Spinal cord (tissue), 10 donors: ENCODE measurements around the gene DCTN2. TPM values are rescaled to one million over a fixed set of nuclear protein-coding genes. Genes with fewer than 3 reads are reported as not detected.
"Not testable (repeated sequence)": the region's sequence is repeated elsewhere in the genome, so short reads cannot be mapped to it uniquely, and the experiment has no call there.

Experiments used
- DNase-seq, 6 donors: peaks; one replicate each; pipeline versions ENCODE4 v3.0.0 to v3.0.0-alpha.2; 2013 to 2015; ENCODE audit warnings: low spot score in 6 of 6, low read depth in 4 of 6
- H3K27ac ChIP-seq: one replicate; pipeline ENCODE4 v1.5.1; 2013; ENCODE audit warnings: low read depth, low read length, control low read depth
- H3K27me3 ChIP-seq: one replicate; pipeline ENCODE4 v1.6.1; 2013; ENCODE audit warnings: low read length; ENCODE audit not compliant: control insufficient read depth, insufficient read depth
- H3K36me3 ChIP-seq: one replicate; pipeline ENCODE4 v1.6.1; 2013; ENCODE audit warnings: low read length; ENCODE audit not compliant: control insufficient read depth, insufficient read depth
- H3K4me1 ChIP-seq: one replicate; pipeline ENCODE4 v1.6.1; 2013; ENCODE audit warnings: low read length; ENCODE audit not compliant: control insufficient read depth, insufficient read depth
- H3K4me3 ChIP-seq: one replicate; pipeline ENCODE4 v1.5.1; 2013; ENCODE audit warnings: low read depth, low read length, control low read depth
- H3K9me3 ChIP-seq: one replicate; pipeline ENCODE4 v1.6.1; 2013; ENCODE audit warnings: low read length; ENCODE audit not compliant: control insufficient read depth, insufficient read depth
- WGBS: methylation state at CpG from one replicate; pipeline ENCODE4 v1.1.5; 2013; ENCODE audit warnings: missing lambda C conversion rate; ENCODE audit not compliant: insufficient coverage; 5-methylcytosine and 5-hydroxymethylcytosine counted together
- polyA plus RNA-seq, 2 donors: library from polyadenylated mRNA; unstranded; fragments of 120-200 nt; gene quantifications; one replicate each; pipeline ENCODE4 v1.2.1, GENCODE V29; 2013; ENCODE audit not compliant: insufficient read length in 2 of 2
- total RNA-seq, 2 donors: library from RNA; depleted of rRNA in 1 of 2; stranded (reverse); fragments of 120-200 nt in 1 of 2; fragments of >200 nt in 1 of 2; gene quantifications; one replicate each; pipeline versions ENCODE4 v1.2.3 to v1.2.4, GENCODE V29; 2013 to 2014
- donor health status: healthy.

DCTN2 gene
- total and polyA plus RNA-seq, 4 donors, result 125 to 246 (median 197) TPM

DNA sequence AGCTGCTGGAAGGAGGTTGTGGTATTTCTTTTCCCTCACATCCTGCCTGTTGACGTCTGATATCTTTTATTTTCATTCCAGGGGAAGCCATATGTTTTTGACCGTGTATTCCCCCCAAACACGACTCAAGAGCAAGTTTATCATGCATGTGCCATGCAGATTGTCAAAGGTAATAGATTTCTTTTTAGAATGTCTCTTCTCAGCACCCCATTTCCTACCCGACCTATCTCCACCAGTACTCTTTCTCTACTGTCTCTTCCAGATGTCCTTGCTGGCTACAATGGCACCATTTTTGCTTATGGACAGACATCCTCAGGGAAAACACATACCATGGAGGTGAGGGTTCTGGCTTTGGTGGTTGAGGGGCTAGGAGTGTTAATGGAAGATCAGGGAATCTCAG, 16.4 kb upstream of the DCTN2 start:
- H3K36me3 ChIP-seq, result peaks cover 46% of the 10 kb centered on the region
- no CpG with 5 or more reads among the region's 4 CpGs for WGBS
- H3K4me1 ChIP-seq, result peaks cover 3% of the 10 kb centered on the region
- H3K27me3 ChIP-seq, result no peaks in the 10 kb centered on the region
- H3K9me3 ChIP-seq, result no peaks in the 10 kb centered on the region
- DNase-seq, result no peak
- no peak overlapping the region for H3K4me3 ChIP-seq
- H3K27ac ChIP-seq, result no peak overlapping the region

- not testable (repeated sequence) for H3K9me3 ChIP-seq, H3K27me3 ChIP-seq, H3K27ac ChIP-seq, H3K4me1 ChIP-seq, H3K4me3 ChIP-seq, DNase-seq
- H3K36me3 ChIP-seq, result peaks cover 35% of the 10 kb centered on the region
- no CpG with 5 or more reads among the region's 1 CpG for WGBS
Observed at GRCh38 chr12:57561117-57561516, 14.1 kb upstream of the DCTN2 start.

DNA sequence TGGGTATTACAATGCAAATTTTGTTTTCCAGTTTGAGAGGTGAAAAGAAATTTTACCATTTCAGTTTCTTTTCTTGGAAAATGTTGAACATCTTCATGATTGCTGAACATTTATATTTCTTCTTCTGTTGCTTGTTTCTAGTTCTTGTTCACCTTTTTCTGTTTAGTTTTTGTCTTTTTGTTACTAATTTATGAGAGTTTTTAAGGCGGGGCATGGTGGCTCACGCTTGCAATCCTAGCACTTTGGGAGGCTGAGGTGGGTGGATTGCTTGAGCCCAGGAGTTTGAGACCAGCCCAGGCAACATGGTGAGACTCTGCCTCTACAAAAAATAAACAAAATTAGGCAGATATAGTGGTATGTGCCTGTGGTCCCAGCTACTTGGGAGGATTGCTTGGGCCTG, 13.5 kb upstream of the DCTN2 start:
- H3K27ac ChIP-seq, result no peak overlapping the region
- no peaks in the 10 kb centered on the region for H3K9me3 ChIP-seq
- peaks cover 3% of the 10 kb centered on the region for H3K4me1 ChIP-seq
- no peaks in the 10 kb centered on the region for H3K27me3 ChIP-seq
- peaks cover 30% of the 10 kb centered on the region for H3K36me3 ChIP-seq
- H3K4me3 ChIP-seq, result no peak overlapping the region
- DNase-seq, result no peak
- WGBS, result 100% methylated on average over 2 of the region's 2 CpGs

GRCh38 chr12:57558864-57559263, 11.9 kb upstream of the DCTN2 start:
- H3K27ac ChIP-seq, result no peak overlapping the region
- H3K9me3 ChIP-seq, result no peaks in the 10 kb centered on the region
- H3K4me3 ChIP-seq, result no peak overlapping the region
- H3K36me3 ChIP-seq, result peaks cover 13% of the 10 kb centered on the region
- 100% methylated on average over 1 of the region's 4 CpGs for WGBS
- DNase-seq, result no peak
- H3K4me1 ChIP-seq, result peaks cover 3% of the 10 kb centered on the region
- no peaks in the 10 kb centered on the region for H3K27me3 ChIP-seq

- peaks cover 9% of the 10 kb centered on the region for H3K36me3 ChIP-seq
- H3K4me1 ChIP-seq, result peaks cover 32% of the 10 kb centered on the region
- H3K27me3 ChIP-seq, result peaks cover 3% of the 10 kb centered on the region
- H3K4me3 ChIP-seq, result no peak overlapping the region
- no peak overlapping the region for H3K27ac ChIP-seq
- H3K9me3 ChIP-seq, result no peaks in the 10 kb centered on the region
- no peak for DNase-seq
- WGBS, result no CpG with 5 or more reads among the region's 1 CpG
Observed at GRCh38 chr12:57554897-57555296, 7.9 kb upstream of the DCTN2 start.

DNA sequence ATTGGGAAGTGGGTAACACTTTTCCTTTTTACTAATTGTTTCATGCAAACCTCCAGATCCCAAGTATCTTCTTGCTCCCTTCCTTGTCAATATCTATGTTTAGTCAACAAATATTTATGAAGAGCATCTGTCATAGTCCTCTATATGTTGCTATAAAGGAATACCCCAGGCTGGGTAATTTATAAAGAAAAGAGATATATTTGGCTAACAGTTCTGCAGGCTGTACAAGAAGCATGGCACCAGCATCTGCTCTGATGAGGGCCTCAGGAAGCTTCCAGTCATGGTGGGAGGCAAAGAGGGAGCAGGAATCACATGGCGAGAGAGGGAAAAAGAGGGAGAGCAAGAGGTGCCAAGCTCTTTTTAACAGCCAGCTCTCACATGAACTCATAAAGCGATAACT, 7.5 kb upstream of the DCTN2 start:
- Histone ChIP-seq H3K9me3 (no peaks in the 10 kb centered on the region), H3K36me3 (peaks cover 9% of the 10 kb centered on the region), H3K27ac (no peak overlapping the region), H3K4me3 (no peak overlapping the region), H3K4me1 (peaks cover 35% of the 10 kb centered on the region), H3K27me3 (peaks cover 3% of the 10 kb centered on the region)
- DNase-seq, result no peak
- WGBS, result 100% methylated on average over 1 of the region's 2 CpGs

- Histone ChIP-seq H3K4me1 (peaks cover 35% of the 10 kb centered on the region), H3K27me3 (peaks cover 8% of the 10 kb centered on the region), H3K36me3 (peaks cover 6% of the 10 kb centered on the region), H3K4me3 (no peak overlapping the region), H3K9me3 (no peaks in the 10 kb centered on the region), H3K27ac (peak overlapping the region; percentile 29)
- peak in 2 of 6 donors; percentile 68 to 91 for DNase-seq
- WGBS, result 11% methylated on average over 2 of the region's 7 CpGs
Observed at GRCh38 chr12:57553343-57554202, 6.6 kb upstream of the DCTN2 start.

DNA sequence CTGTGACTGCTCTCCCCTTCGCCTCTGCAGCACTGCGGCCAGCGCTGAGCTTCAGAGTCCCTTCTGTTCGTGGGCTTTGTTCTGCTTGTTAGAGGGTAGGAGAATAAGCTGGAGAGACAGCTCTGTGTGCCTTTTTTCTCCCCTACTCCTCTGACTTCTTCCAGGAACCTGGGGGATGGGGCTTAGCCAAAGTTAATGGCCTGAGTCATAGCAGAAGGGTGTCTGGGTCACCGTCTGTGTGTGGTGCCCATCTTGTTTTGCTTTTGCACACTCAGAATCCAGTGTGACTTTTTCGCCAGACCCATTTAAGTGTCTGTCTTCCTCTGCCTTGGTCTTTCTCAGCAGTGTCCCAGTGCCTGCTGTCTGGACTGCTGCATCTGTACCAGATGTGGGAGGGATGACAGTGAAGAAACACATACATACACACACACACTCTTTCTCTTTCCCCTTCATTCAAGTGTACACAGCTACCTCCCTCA, 5.9 kb upstream of the DCTN2 start:
- H3K9me3 ChIP-seq, result no peaks in the 10 kb centered on the region
- H3K4me3 ChIP-seq, result peak overlapping the region; percentile 9
- 0% methylated on average over 1 of the region's 6 CpGs for WGBS
- H3K27me3 ChIP-seq, result peaks cover 9% of the 10 kb centered on the region
- peaks cover 34% of the 10 kb centered on the region for H3K4me1 ChIP-seq
- DNase-seq, result peak in 2 of 6 donors; percentile 40 to 54
- peak overlapping the region; percentile 29 for H3K27ac ChIP-seq
- peaks cover 5% of the 10 kb centered on the region for H3K36me3 ChIP-seq

DNA sequence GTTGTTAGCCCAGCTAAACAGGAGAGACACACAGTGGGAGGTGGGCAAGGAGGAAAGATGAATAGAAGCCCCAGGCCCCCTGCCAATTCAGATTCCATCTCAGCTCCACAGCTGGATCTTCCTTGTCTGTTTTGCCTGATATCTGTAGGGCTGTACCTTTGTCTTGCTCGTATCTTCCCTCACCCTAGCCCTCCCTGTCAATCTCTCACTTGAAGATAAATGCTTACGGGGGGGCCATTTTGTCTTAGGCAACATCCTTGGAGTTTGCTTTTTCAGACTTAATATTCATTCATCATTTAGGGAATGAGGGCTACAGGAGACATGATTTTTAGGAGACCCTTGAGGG, 5.3 kb upstream of the DCTN2 start:
- Histone ChIP-seq H3K9me3 (no peaks in the 10 kb centered on the region), H3K36me3 (peaks cover 5% of the 10 kb centered on the region), H3K27me3 (peaks cover 9% of the 10 kb centered on the region), H3K4me1 (peaks cover 34% of the 10 kb centered on the region), H3K4me3 (peak overlapping the region; percentile 2), H3K27ac (no peak overlapping the region)
- DNase-seq, result peak in 1 of 6 donors; percentile 20
- WGBS, result no CpG with 5 or more reads among the region's 2 CpGs
